ENCODE results near the gene RHO.

Gene RHO

DNA sequence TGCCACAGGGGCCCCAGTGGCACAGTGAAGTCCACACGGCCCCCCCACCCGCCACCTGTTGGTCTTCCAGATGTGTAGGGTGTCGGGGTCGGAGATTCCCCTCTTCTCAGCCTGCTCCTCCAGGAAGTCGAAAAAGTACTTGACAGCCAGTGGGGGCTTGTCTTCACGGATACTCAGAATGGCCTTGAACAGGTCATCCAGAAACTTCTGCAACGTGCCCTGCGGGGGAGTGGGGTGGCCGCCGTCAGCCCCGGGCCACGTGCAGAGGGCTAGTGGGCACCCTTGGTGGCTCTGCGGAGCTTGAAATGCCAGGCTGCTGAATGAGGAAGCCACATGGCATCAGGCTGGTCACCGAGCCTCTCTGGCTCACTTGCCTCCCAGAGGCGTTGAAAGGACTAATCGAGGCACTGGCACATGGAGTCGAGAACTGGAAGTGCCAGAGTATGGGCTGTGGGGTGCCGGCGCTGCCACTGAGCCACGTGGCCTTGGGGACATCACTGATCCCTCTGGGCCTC is 31.2 kb downstream of the RHO start:
- TF ChIP-seq TAF1 (IDR thresholded peaks at IDR 0.05; ENCODE audit: borderline replicate concordance, low read depth, low read length) (no peak), POLR2A (IDR thresholded peaks at IDR 0.05; ENCODE audit: low read depth, low read length) (no peak), POLR2AphosphoS5 (IDR thresholded peaks at IDR 0.05; ENCODE audit: low read depth, low read length) (no peak)
- DNase-seq (ENCODE audit: insufficient read length) (no peak), FAIRE-seq (no peak)

DNA sequence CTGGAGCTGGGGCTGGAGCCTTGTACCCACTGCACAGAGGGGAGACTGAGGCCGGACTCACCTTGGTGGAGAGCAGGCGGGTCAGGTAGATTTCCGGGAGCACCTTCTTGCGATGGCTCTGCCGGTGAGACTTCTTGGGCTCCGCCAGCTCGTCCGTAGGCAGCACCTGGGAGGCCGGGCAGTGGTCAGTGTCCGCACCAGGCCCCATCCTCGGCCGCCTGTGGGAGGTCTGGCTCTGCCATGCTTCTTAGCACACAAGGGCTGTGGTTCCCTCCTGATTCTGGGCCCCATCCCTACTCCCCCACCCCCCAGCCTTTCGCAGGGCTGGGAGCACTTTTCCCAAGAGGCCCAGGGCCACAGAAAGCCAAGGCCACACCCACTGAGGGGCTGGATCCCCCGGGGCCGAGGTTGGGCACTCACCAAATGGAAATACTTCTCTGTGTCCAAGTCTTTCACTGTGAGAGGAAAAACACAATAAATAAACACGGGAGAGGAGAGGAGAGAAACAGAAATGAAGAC is 31.9 kb downstream of the RHO start:
- FAIRE-seq = no peak
- TF ChIP-seq POLR2AphosphoS5 (IDR thresholded peaks at IDR 0.05; ENCODE audit: low read depth, low read length) = no peak
- no peak for TF ChIP-seq POLR2A (IDR thresholded peaks at IDR 0.05; ENCODE audit: low read depth, low read length)
- no peak for TF ChIP-seq TAF1 (IDR thresholded peaks at IDR 0.05; ENCODE audit: borderline replicate concordance, low read depth, low read length)
- DNase-seq (ENCODE audit: insufficient read length) = no peak

DNA sequence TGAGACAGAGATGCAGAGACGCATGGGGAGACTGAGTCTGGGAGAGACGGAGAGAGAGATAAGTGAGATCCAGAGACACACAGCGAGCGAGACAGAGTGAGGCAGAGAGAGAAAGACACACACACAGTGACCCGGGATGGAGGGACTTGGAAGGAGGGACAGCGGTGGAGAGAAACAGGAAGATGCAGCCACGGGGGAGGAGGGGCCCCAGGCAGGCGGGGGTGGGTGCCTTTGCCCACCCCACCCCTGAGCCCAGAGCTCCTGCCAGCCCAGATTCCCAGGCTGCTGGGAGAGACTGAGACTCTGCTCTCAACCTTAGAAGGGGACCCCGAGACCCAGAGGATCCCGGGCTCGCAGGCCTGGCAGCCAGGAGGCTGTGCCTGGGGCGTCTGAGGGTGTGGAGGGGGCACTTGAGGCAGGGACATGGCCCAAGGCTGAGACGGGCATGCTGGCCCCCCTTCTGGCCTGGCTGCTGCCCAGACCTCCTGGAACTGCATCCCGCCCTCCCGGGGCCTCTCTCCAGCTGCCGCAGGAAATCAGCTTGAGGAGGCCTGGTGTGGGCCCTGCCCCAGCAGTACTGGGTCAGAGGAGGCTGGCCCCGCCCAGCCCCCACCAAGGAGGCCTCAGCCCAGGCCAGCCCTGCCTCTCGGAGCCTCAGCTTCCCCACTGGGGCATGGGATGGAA is 32.6 kb downstream of the RHO start:
- FAIRE-seq (no peak), DNase-seq (ENCODE audit: insufficient read length) (no peak)
- no peak for TF ChIP-seq POLR2AphosphoS5 (IDR thresholded peaks at IDR 0.05; ENCODE audit: low read depth, low read length)
- no peak for TF ChIP-seq POLR2A (IDR thresholded peaks at IDR 0.05; ENCODE audit: low read depth, low read length)
- no peak for TF ChIP-seq TAF1 (IDR thresholded peaks at IDR 0.05; ENCODE audit: borderline replicate concordance, low read depth, low read length)

DNA sequence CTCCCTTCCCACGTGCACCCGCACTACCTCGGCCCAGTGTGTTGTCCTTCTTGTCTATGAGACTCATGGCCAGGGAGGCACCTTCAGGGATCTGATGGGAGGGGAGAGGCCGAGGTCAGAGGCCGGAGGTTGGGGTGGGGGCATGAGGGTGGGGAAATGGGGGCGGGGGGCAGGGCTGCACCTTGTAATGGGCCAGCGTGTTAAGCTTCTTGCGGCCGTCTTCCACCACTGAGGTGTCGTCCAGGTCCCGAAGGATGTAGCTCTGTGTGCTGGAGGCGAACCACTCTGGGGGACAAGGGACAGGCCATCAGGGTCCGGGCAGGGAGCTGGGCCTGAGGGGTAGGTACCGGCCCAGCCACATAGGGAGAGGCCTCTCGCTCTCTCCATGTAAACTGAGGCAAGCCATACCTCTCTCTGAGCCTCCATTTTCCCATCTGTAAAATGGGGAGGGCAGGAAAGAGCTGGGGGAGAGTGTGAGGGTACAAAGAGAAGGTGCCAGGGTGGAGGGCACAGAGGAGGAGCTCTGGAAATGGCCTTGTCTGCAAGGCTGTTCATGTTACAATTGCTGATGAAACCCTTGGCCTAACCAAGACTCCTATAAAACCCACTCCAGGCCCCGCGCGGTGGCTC is 33.3 kb downstream of the RHO start:
- FAIRE-seq (no peak), DNase-seq (ENCODE audit: insufficient read length) (no peak)
- no peak for TF ChIP-seq POLR2AphosphoS5 (IDR thresholded peaks at IDR 0.05; ENCODE audit: low read depth, low read length)
- TF ChIP-seq POLR2A (IDR thresholded peaks at IDR 0.05; ENCODE audit: low read depth, low read length) = no peak
- no peak for TF ChIP-seq TAF1 (IDR thresholded peaks at IDR 0.05; ENCODE audit: borderline replicate concordance, low read depth, low read length)

DNA sequence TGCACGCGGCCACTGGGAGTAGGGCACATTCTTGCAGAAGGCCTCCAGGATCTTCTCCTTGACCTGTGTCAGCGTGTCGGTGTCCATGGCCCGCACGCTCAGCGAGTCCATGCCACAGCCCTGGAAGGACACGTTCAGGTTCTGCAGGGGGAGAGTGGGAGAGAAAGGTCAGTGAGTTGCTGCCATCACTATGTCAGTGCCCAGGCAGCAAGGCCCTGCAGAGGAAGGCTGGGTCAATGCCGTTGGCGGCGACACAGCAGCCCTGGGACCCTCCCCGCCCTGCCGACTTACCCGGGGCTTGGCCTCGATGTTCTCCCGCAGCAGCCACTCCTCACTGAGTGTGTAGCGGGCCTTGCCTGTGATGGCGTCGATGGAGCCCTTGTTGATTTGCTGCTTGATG is 34.4 kb downstream of the RHO start:
- no peak for DNase-seq (ENCODE audit: insufficient read length)
- TF ChIP-seq POLR2AphosphoS5 (IDR thresholded peaks at IDR 0.05; ENCODE audit: low read depth, low read length) (no peak), POLR2A (IDR thresholded peaks at IDR 0.05; ENCODE audit: low read depth, low read length) (no peak), TAF1 (IDR thresholded peaks at IDR 0.05; ENCODE audit: borderline replicate concordance, low read depth, low read length) (no peak)
- no peak for FAIRE-seq

DNA sequence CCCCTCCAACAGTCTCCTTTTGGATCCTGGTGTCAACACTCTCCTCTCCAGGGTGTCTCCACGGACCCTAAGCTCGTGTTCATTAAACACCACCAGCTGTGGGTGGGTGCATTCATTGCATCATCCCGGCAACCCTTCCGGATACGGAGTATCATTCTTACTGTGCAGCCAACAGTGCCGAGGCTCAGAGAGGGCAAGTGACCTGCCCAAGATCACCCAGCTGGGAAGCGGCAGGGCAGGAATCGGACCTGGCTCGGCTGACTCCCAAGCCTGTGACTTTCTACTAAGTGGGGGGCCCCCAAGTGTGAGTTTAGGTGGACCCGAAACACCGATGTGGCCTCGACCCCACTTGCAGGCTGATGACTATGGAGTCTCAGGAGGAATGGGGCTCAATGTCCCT is 34.9 kb downstream of the RHO start:
- DNase-seq (ENCODE audit: insufficient read length) (no peak), FAIRE-seq (no peak)
- no peak for TF ChIP-seq TAF1 (IDR thresholded peaks at IDR 0.05; ENCODE audit: borderline replicate concordance, low read depth, low read length)
- no peak for TF ChIP-seq POLR2AphosphoS5 (IDR thresholded peaks at IDR 0.05; ENCODE audit: low read depth, low read length)
- TF ChIP-seq POLR2A (IDR thresholded peaks at IDR 0.05; ENCODE audit: low read depth, low read length) = no peak

DNA sequence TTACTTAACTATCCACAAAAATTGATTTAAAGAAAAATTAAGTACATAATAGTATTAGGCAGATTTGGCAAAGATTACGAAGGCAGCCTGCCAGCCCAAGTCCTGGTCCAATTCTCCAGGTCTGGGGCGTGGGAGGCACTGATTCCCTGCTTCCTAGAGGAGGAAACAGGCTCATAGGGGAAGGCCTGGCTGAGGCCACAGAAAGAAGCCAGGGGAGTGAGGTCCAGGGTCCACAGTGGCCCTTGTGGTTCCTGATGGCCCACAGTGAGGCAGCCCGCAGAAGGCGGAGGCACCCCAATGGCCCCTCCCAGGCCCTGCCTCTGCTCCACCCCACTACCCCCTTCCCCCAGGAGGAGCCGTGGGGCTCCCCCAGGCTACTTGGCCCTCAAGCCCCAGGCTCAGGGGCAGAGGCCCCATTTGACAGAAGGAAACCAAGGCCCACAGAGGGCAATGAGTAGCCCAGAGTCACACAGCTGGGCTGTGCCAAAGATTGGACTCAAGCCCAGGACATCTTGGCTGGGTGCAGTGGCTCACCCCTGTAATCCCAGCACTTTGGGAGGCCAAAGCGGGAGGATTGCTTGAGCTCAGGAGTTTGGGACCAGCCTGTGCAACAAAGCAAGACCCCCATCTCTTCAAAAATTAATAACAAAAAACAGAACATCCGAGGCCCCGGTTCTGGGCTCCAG is 35.6 kb downstream of the RHO start:
- no peak for DNase-seq (ENCODE audit: insufficient read length)
- TF ChIP-seq POLR2AphosphoS5 (IDR thresholded peaks at IDR 0.05; ENCODE audit: low read depth, low read length) = no peak
- no peak for TF ChIP-seq TAF1 (IDR thresholded peaks at IDR 0.05; ENCODE audit: borderline replicate concordance, low read depth, low read length)
- no peak for TF ChIP-seq POLR2A (IDR thresholded peaks at IDR 0.05; ENCODE audit: low read depth, low read length)
- no peak for FAIRE-seq

DNA sequence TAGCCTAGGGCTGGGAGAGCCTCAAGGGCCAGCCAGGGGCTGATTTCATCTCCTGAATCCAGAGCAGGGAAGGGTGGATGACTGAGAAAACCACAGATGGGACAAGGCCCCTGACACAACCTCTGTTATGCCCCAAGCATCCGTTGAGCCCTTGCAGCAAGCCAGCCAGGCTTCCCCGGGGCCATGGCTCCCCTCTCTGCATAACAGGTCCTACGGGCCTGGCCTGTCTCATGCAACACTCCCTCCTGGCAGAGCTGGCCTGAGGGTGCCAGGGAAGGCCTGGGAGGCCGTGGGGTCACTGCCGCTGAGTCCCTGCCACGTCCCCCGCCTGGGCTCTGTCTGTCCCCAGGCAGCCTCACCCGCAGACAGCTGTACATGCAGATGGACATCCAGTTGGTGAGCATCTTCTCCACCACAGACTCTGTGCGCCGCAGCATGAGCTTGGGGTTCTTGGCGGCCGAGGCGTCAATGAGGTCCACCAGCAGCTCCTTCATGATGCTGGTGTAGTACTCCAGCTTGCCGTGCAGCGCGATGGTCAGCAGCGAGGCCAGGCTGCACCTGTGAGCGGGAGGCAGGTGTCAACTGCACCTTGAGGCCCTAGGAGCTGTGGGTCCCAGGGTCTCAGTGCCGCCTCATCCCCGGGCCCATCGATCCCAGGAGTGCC is 36.7 kb downstream of the RHO start:
- TF ChIP-seq POLR2A (IDR thresholded peaks at IDR 0.05; ENCODE audit: low read depth, low read length) (no peak), TAF1 (IDR thresholded peaks at IDR 0.05; ENCODE audit: borderline replicate concordance, low read depth, low read length) (no peak), POLR2AphosphoS5 (IDR thresholded peaks at IDR 0.05; ENCODE audit: low read depth, low read length) (no peak)
- DNase-seq (ENCODE audit: insufficient read length) = no peak
- FAIRE-seq = no peak

DNA sequence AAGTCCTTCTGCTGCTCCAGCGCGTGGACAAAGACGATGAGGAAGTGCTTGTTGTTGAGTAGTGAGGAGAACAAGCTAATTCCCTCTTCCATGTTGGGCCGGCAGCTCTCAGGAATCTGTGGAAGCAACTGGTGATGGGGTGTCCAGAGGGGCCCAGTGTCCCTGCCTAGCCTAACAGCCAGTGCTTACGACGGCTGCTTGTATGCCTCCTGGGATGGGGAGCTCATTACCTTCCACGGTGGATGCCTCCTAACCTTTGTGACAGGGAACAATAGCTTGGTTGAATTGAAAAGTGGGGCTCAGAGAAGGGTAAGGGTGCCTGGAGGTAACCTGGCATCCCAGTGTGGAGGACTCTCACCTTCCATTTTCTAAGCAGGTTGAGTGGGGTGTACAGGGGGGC is 37.5 kb downstream of the RHO start:
- no peak for FAIRE-seq
- TF ChIP-seq POLR2AphosphoS5 (IDR thresholded peaks at IDR 0.05; ENCODE audit: low read depth, low read length) (no peak), TAF1 (IDR thresholded peaks at IDR 0.05; ENCODE audit: borderline replicate concordance, low read depth, low read length) (no peak), POLR2A (IDR thresholded peaks at IDR 0.05; ENCODE audit: low read depth, low read length) (no peak)
- no peak for DNase-seq (ENCODE audit: insufficient read length)

DNA sequence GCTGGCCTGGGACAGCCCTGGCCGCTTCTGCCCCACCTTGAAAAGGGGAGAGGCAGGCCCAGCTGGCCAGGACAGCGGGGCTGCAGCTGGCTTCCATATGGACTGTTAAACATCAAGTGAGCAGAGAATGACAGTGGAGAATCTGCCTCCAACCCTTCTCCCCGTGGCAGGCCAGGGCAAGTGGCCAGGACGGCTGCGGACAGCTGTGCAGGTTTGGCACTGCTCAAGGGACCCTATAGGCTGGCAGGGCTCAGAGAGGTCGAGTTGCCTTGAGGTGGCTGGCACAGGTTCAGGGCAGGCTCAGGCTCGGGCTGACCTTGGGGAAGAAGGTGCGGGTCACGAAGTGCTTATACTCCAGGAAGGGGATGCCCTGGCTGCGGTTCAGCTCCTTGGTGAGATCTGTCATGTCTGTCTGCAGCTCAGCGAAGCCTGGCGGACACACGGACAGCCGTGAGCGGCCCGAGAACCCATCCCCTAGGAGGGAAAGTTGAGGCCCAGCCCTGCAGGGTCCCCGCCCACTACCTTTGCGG is 38.8 kb downstream of the RHO start:
- no peak for FAIRE-seq

DNA sequence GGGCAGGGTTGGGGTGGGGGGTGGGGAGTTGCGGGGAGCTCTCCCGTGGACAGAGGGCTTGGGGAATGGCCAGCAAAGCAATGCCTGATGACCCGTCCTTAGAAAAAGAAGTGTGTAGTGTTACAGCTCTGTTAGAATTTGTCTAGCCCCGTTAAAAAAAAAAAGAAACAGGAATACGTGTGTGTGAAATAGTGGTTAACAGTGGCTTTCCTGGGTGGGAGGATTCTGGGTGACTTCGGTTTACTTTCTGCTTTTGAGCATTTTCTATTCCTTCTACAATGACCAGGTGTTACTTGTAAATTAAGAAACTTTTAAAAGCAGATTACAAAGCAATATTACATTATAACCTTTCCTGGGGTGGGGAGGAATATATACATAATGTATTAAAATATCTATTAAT is 39.5 kb downstream of the RHO start:
- DNase-seq (ENCODE audit: insufficient read length) (no peak), FAIRE-seq (no peak)
- TF ChIP-seq POLR2A (IDR thresholded peaks at IDR 0.05; ENCODE audit: low read depth, low read length) = no peak

More for the DNA sequence above, 38.8 kb downstream of the RHO start:
- no peak for DNase-seq (ENCODE audit: insufficient read length)
- no peak for TF ChIP-seq TAF1 (IDR thresholded peaks at IDR 0.05; ENCODE audit: borderline replicate concordance, low read depth, low read length)
- no peak for TF ChIP-seq POLR2A (IDR thresholded peaks at IDR 0.05; ENCODE audit: low read depth, low read length)
- no peak for TF ChIP-seq POLR2AphosphoS5 (IDR thresholded peaks at IDR 0.05; ENCODE audit: low read depth, low read length)

All from GM12892 (cell line).